CMK (cell line): ENCODE data around the gene GBF1.
"Not testable (repeated sequence)": the region's sequence is repeated elsewhere in the genome, so short reads cannot be mapped to it uniquely, and the experiment has no call there.

Experiments
- DNase-seq: peaks from one replicate; pipeline ENCODE4 v3.0.0-alpha.2; 2010; ENCODE audit warnings: low read depth

Gene GBF1

GRCh38 chr10:102231357-102232318, 13.7 kb upstream of the GBF1 start:
- DNase-seq, result peak; percentile 34

DNA sequence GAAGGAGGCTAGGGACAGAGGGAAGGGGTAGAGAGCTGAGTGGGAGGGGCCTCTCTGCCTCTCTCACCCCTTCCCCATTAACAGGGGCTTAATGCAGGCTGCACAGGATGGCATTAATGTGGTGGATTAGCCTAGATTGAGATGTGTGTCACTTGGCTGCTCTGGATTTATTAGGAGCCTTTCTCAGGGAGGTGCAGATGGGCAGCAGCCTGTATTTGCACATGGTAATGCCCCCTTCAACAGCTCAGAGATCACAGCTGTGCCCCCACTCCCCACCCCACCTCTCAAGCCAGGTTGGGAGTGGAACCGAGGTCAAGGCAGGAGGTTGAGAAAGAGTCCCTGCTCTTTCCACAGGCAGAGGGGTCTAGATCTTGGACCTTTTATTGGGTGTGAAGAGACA, 11.3 kb upstream of the GBF1 start:
- no peak for DNase-seq

DNA sequence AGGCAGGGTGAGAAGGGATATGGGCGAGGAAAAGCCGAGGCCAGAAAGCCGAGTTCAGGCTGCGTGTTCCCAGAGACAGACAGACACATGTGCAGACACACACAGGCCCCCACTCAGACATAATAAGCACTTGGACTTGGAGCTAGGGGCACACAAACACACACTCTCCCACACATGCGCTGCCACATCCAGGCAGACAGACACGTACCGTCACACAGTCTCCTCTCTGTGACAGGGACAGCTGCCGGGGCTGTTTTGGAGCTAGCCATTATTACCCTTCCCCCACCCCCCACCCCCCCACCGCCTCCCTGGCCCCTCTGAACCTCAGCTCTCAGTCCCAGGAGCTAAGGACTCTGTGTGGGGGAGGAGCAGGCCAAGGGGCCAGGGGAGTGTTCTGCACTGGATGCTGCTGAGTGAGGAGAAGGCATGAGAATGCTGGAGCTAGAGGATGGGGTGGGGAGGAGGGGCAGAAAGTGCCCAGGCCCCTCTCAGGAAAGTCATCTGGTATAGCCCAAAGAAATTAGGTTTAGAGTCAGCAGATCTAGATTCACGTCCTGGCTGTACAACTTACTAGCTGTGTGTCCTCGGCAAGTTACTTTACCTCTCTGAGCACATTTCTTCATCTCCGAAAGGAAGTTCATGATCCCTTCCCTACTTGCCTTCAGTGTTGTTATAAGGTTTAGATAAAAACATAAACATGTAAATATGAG, 10.3 kb upstream of the GBF1 start:
- DNase-seq, result no peak

GRCh38 chr10:102235598-102235920, 9.8 kb upstream of the GBF1 start:
- no peak for DNase-seq

GRCh38 chr10:102236006-102236405, 9.3 kb upstream of the GBF1 start:
- DNase-seq, result no peak

DNA sequence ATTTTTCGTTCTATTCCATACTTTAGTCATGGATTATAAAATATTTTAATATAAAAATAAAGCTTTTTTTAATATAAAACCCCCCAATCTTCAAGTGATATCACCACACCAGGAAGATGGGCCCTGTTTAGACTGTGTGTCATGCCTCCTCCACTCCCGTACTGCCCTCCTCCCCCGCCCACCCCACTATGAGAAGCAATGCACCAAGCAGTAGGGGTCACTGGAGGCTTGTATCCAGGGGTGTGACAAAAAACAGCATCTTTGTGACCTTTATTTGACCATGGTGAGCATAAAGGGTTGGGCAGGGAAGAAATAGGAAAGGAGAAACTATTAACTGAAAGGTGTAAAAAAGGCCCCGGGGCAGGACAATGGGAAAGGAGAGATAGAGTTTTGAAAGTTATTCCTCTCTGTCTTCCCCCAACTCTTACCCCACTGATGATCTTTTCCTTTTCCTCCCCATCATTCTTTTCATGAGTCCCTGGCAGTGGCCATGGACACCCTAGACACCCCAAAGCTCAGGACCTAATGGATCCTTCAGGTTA, 7.5 kb upstream of the GBF1 start:
- DNase-seq, result no peak

GRCh38 chr10:102240467-102241031, 4.8 kb upstream of the GBF1 start:
- no peak for DNase-seq

- DNase-seq, result no peak
These were observed 4.3 kb upstream of the GBF1 start for GRCh38 chr10:102241032-102241443.

DNA sequence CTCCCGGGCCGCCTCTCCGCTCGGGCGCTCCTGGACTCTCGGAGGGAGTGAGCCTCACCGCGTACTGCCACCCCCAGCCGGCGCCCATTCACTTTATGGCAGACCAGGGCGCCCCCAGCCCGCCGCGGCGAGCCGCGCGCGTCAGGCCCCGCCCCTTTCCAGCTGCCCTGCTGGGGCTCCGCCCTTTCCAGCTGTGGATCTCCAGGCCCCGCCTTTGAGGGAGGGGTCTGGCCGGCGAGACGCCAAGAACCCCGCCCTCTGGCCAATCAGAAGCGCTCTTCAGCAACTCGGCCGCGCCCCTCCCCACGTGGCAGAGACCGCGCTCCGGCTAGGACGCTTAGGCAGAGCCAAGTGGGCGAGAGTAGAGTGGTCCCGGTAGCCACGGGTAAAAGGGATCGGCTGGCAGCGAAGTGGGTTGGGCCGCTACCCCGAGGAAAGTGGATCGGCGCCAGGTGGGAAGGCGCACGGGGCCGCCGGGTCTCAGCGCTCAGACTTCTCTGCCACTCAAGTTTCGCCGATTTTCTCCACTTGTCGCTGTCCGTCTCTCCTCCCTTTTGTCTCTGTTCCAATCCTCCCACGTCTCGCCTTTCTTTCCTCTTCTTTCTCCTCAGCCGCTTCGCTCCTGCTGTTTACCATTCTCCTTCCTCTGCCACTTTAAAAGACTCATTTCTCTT, 3.8 kb upstream of the GBF1 start, which contains the start of gene PITX3:
Gene PITX3, minus strand, starts transcription at position 69 of the 674 bp plus-strand sequence. CDS start 9,432 bp downstream, outside the sequence.
- DNase-seq, result peak; percentile 90

- DNase-seq, result no peak
These were observed 3.2 kb upstream of the GBF1 start for GRCh38 chr10:102242118-102242485.

- DNase-seq, result no peak
These were observed 2.0 kb upstream of the GBF1 start for GRCh38 chr10:102243309-102243708.

- DNase-seq, result no peak
These were observed 560 bp downstream of the GBF1 start for GRCh38 chr10:102245932-102246251.

DNA sequence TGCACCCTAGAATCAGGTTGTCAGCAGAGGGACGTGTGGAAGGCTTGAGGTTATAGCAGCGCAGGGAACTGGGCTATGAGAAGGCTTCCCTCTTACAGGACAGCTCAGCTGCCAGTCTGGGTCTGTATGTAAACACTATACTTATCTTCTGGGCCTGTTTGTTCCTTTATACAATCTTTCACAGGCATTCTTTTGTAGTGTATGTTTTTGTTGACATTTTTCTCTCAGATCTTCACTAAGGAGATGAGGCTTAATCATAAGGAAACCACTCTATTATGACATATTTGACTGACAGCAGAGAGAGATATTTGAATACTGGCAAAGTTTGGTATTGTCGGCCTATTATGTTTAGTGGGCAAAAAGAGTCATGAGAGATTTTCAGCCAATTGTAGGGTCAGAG, 929 bp downstream of the GBF1 start:
- no peak for DNase-seq

GRCh38 chr10:102247734-102248133, 2.4 kb downstream of the GBF1 start:
- no peak for DNase-seq

- not testable (repeated sequence) for DNase-seq
These were observed 7.2 kb downstream of the GBF1 start for GRCh38 chr10:102252508-102252907.

DNA sequence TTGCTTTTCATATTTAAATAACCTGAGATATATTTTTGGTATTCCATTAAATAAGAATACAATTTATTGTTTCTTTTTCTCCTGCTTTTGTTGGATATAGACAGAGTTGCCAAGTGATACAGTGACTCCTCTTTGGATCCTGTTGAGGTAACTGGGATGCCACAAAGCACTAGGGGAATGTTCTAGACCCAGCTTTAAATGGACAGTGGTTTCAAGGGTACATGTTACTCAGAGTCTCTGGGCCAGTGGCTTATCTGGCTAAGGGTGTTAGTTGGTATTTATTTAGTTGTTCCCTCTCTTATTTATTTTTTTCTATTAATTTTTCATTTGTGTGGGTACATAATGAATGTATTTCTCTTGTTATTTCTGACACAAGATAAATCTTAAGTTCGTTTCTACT, 9.1 kb downstream of the GBF1 start:
- no peak for DNase-seq

GRCh38 chr10:102255404-102255803, 10.1 kb downstream of the GBF1 start:
- no peak for DNase-seq

GRCh38 chr10:102261196-102261595, 15.9 kb downstream of the GBF1 start:
- DNase-seq, result no peak

DNA sequence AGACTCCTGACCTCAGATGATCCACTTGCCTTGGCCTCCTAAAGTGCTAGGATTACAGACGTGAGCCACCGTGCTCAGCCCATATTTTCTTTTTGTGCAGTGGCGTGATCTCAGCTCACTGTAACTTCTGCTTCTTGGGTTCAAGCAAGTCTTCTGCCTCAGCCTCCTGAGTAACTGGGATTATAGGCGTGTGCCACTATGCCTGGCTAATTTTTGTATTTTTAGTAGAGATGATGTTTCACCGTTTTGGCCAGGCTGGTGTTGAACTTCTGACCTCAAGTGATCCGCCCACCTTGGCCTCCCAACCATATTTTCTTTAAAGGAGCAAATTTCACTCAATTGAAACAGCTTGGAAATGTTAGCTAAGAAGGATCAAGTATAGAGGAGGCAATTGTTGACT, 16.5 kb downstream of the GBF1 start:
- no peak for DNase-seq

GRCh38 chr10:102262744-102263370, 17.5 kb downstream of the GBF1 start:
- no peak for DNase-seq

GRCh38 chr10:102264371-102264770, 19.0 kb downstream of the GBF1 start:
- DNase-seq, result no peak

- DNase-seq, result no peak
These were observed 21.3 kb downstream of the GBF1 start for GRCh38 chr10:102266670-102267069.
